K562 (cell line): ENCODE results near the gene YJU2. TPM values are rescaled to one million over a fixed set of nuclear protein-coding genes. Genes with fewer than 3 reads are reported as not detected.

Source experiments
- ATAC-seq: fragments of 200-7000 bp; cut with Tn5 transposase; 3 replicates; pipeline ENCODE4 v1.9.1; 2020; ENCODE audit warnings: moderate library complexity
- BruUV-seq: library from RNA; stranded (reverse); fragments of 400-500 nt; replicated peaks from 2 replicates; lab custom pipeline; 2021; lab: Mats Ljungman, UMichigan
- CTCF ChIA-PET: fragments of 300-600 bp; formaldehyde crosslinking; extraction: SDS; loops from one replicate; lab custom pipeline; 2021; ENCODE audit warnings: low intra/inter-chr PET ratio; lab: Yijun Ruan, JAX
- POLR2A ChIA-PET: fragments of 300-600, 350-650 bp; sonication (Branson Sonifier 250); formaldehyde crosslinking; extraction: SDS; loops from one replicate; lab custom pipeline; 2021; ENCODE audit warnings: antibody characterized with exemption, inconsistent platforms; lab: Yijun Ruan, JAX
- DNase-seq, 4 experiments: peaks; one replicate each; pipeline versions ENCODE4 v3.0.0 to v3.0.0-alpha.2; 2011 to 2018; ENCODE audit warnings: low spot score in 3 of 4, mixed read lengths in 3 of 4; ENCODE audit errors: extremely low read depth in 1 of 4
- FAIRE-seq: peaks from 2 replicates; lab custom pipeline; 2011; peaks lifted over from hg19 to GRCh38; lab: Jason Lieb, UNC
- H2AFZ ChIP-seq: 2 replicates; pipeline ENCODE4 v1.6.0; 2011; ENCODE audit warnings: low read depth, low read length, control low read depth, inconsistent platforms
- H3K27ac ChIP-seq: fragments of 200-600 bp; 3 replicates; pipeline ENCODE4 v1.8.0; 2011; ENCODE audit warnings: low read depth, mild to moderate bottlenecking, control low read depth, inconsistent platforms, low read length, moderate library complexity, mixed read lengths; ENCODE audit errors: extremely low read depth
- H3K27me3 ChIP-seq, 2 experiments: fragments of 300-600 bp in 1 of 2; 2 replicates in 1 of 2; 3 replicates in 1 of 2; pipeline versions ENCODE4 v1.6.0 to v1.8.0; 2011; ENCODE audit warnings: inconsistent platforms in 2 of 2, low read length in 2 of 2, mild to moderate bottlenecking in 1 of 2, mixed read lengths in 1 of 2, moderate library complexity in 1 of 2; ENCODE audit not compliant: control insufficient read depth in 2 of 2, insufficient read depth in 2 of 2
- H3K36me3 ChIP-seq: fragments of 300-600 bp; 3 replicates; pipeline ENCODE4 v1.8.0; 2011; ENCODE audit warnings: mild to moderate bottlenecking, low read length, inconsistent platforms; ENCODE audit not compliant: control insufficient read depth, insufficient read depth
- H3K4me1 ChIP-seq, 2 experiments: fragments of 200-600 bp in 1 of 2; replicated peaks in 1 of 2; 2 replicates in 1 of 2; 3 replicates in 1 of 2; pipeline versions ENCODE4 v1.5.1 to v1.8.0; 2011; ENCODE audit warnings: inconsistent platforms in 2 of 2, low read length in 2 of 2, mild to moderate bottlenecking in 1 of 2, mixed read lengths in 1 of 2, moderate library complexity in 1 of 2; ENCODE audit not compliant: control insufficient read depth in 2 of 2, insufficient read depth in 2 of 2
- H3K4me2 ChIP-seq: 2 replicates; pipeline ENCODE4 v1.6.1; 2011; ENCODE audit warnings: low read length, control low read depth, inconsistent platforms, mixed read lengths; ENCODE audit not compliant: insufficient read depth
- H3K4me3 ChIP-seq: fragments of 200-600 bp; sonication (generic), shearing (Covaris generic); 2 replicates; pipeline ENCODE4 v1.5.1; 2016; ENCODE audit warnings: control low read depth, inconsistent platforms
- H3K79me2 ChIP-seq: fragments of 200-600 bp; 3 replicates; pipeline ENCODE4 v1.8.0; 2011; ENCODE audit warnings: low read length, inconsistent platforms; ENCODE audit not compliant: control insufficient read depth, insufficient read depth
- H3K9ac ChIP-seq, 2 experiments: 2 replicates each; pipeline versions ENCODE4 v1.6.0 to v1.6.1; 2011; ENCODE audit warnings: low read depth in 2 of 2, low read length in 2 of 2, control low read depth in 1 of 2, inconsistent platforms in 1 of 2, mild to moderate bottlenecking in 1 of 2, mixed read lengths in 1 of 2; ENCODE audit not compliant: insufficient read depth in 1 of 2
- H3K9me1 ChIP-seq: one replicate; pipeline ENCODE4 v1.6.0; 2011; ENCODE audit warnings: inconsistent platforms, mild to moderate bottlenecking, low read length, moderate library complexity; ENCODE audit not compliant: control insufficient read depth, insufficient read depth
- H3K9me3 ChIP-seq: replicated peaks from 2 replicates; pipeline ENCODE4 v1.5.1; 2011; ENCODE audit warnings: low read depth, low read length, inconsistent platforms; ENCODE audit not compliant: control insufficient read depth, insufficient read depth
- H4K20me1 ChIP-seq: replicated peaks from 2 replicates; pipeline ENCODE4 v1.6.1; 2011; ENCODE audit warnings: low read length, inconsistent platforms, mixed read lengths; ENCODE audit not compliant: control insufficient read depth, insufficient read depth
- COPS2 ChIP-seq: fragments of 450-650 bp; conservative IDR thresholded peaks from 2 replicates; pipeline ENCODE4 v1.6.1; 2016; ENCODE audit warnings: mild to moderate bottlenecking, moderate library complexity
- EP400 ChIP-seq: fragments of 450-650 bp; IDR thresholded peaks from 2 replicates; pipeline ENCODE4 v1.6.1; 2017; ENCODE audit warnings: antibody characterized with exemption, mild to moderate bottlenecking, moderate library complexity
- FOXM1 ChIP-seq, 2 experiments: fragments of 450-650 bp in 1 of 2; sonication (generic) in 1 of 2; formaldehyde crosslinking in 1 of 2; IDR thresholded peaks; 2 replicates each; pipeline versions ENCODE4 v1.6.1 to v1.9.0; 2017 to 2022; ENCODE audit warnings: low read depth in 2 of 2, mild to moderate bottlenecking in 2 of 2, missing genetic modification reagents in 1 of 2, moderate library complexity in 1 of 2
- HNRNPUL1 ChIP-seq: fragments of 200-400 bp; formaldehyde crosslinking; IDR thresholded peaks from 2 replicates; pipeline ENCODE4 v1.6.1; 2017; ENCODE audit warnings: low read length
- MBD2 ChIP-seq: sonication (generic); IDR thresholded peaks from 2 replicates; pipeline ENCODE4 v1.6.1; 2016; ENCODE audit warnings: low read depth, borderline replicate concordance
- MTA1 ChIP-seq: fragments of 450-650 bp; IDR thresholded peaks from 2 replicates; pipeline ENCODE4 v1.6.1; 2017; ENCODE audit warnings: borderline replicate concordance
- NEUROD1 ChIP-seq: fragments of 150-350 bp; IDR thresholded peaks from 2 replicates; pipeline ENCODE4 v1.6.1; 2014; ENCODE audit warnings: borderline replicate concordance, low read length, low read depth; ENCODE audit not compliant: partially characterized antibody
- PKNOX1 ChIP-seq: fragments of 450-650 bp; IDR thresholded peaks from 2 replicates; pipeline ENCODE4 v1.6.1; 2016
- PML ChIP-seq: IDR thresholded peaks from 2 replicates; pipeline ENCODE4 v1.6.1; 2012; ENCODE audit warnings: low read length, inconsistent platforms
- PRDM10 ChIP-seq: fragments of 450-650 bp; IDR thresholded peaks from 2 replicates; pipeline ENCODE4 v1.6.1; 2018; ENCODE audit not compliant: partially characterized antibody
- SP1 ChIP-seq: sonication (generic); formaldehyde crosslinking; IDR thresholded peaks from 2 replicates; pipeline ENCODE4 v1.8.1; 2022; ENCODE audit warnings: mild to moderate bottlenecking, missing genetic modification reagents
- TARDBP ChIP-seq: fragments of 450-650 bp; IDR thresholded peaks from 2 replicates; pipeline ENCODE4 v1.6.1; 2016
- TCF7 ChIP-seq: sonication (generic); IDR thresholded peaks from 2 replicates; pipeline ENCODE4 v1.6.1; 2016; ENCODE audit warnings: antibody characterized with exemption, borderline replicate concordance
- ZNF398 ChIP-seq: fragments of 250-450 bp; sonication (Bioruptor Pico); IDR thresholded peaks from 2 replicates; pipeline ENCODE4 v1.8.0; 2021; ENCODE audit warnings: moderate library complexity, mild to moderate bottlenecking, inconsistent platforms
- ZNF41 ChIP-seq: fragments of 250-450 bp; sonication (Bioruptor Pico); conservative IDR thresholded peaks from 2 replicates; pipeline ENCODE4 v1.4.0; 2020; ENCODE audit warnings: mild to moderate bottlenecking
- WGBS: fragments of 100-300 bp; shearing (Covaris generic); methylation state at CpG from one replicate; pipeline ENCODE4 v1.1.6; 2016; ENCODE audit warnings: low coverage, mixed read lengths; ENCODE audit not compliant: insufficient coverage; ENCODE audit errors: missing lambda C conversion rate; 5-methylcytosine and 5-hydroxymethylcytosine counted together
- in situ Hi-C: fragments of 300-500 bp; cut with MboI; formaldehyde crosslinking; loops from 4 replicates; pipeline ENCODE4 v1.15.0; 2018; ENCODE audit warnings: inconsistent platforms, mixed read lengths
- intact Hi-C: fragments of 100-400 bp; cut with micrococcal nuclease; formaldehyde crosslinking; loops from 2 replicates; pipeline ENCODE4 v1.14.2; 2022
- polyA plus RNA-seq, 8 experiments: library from polyadenylated mRNA; depleted of rRNA in 4 of 8; stranded (reverse) in 5 of 8; unstranded in 3 of 8; fragments of >200 nt; fragmentation: Nextera tagmentation in 2 of 8; fragmentation: Illumina TruSeq in 1 of 8; extraction: Ambion mirVana in 2 of 8; extraction: Trizol in 1 of 8; gene quantifications; 2 replicates each; pipeline versions ENCODE4 v1.2.1 to v1.2.3, GENCODE V29; 2011 to 2014; ENCODE audit warnings: inconsistent platforms in 1 of 8, missing spikeins in 1 of 8
- total RNA-seq, 7 experiments: library from RNA; depleted of rRNA in 6 of 7; stranded (reverse); fragments of >200 nt in 6 of 7; fragmentation: Illumina TruSeq in 2 of 7; extraction: Trizol in 2 of 7; gene quantifications; 2 replicates each; pipeline versions ENCODE4 v1.2.1 to v1.2.3, GENCODE V29; 2011 to 2021; ENCODE audit warnings: low replicate concordance in 1 of 7

YJU2 gene
- total and polyA plus RNA-seq, 9 of the 15 experiments (the other 6 are each of a cell fraction or from before 2014, with no cell fraction given): 0.41 to 34.9 (median 19.3) TPM

- Histone ChIP-seq H3K4me2 (peak overlapping the region; percentile 51; the same call in 1 of the 2 replicates), H3K9ac (peak overlapping the region in 1 of 2 experiments; percentile 68; a peak in 2 of 4 replicates), H3K9me1 (no peaks in the 10 kb centered on the region), H3K9me3 (no peaks in the 10 kb centered on the region), H3K79me2 (no peaks in the 10 kb centered on the region), H4K20me1 (0 out of 2 replicates have a peak, but pooled peaks cover 5% of the 10 kb centered on the region), H3K4me1 (peaks cover 11 to 22% of the 10 kb centered on the region in 2 experiments), H3K4me3 (peak overlapping the region; percentile 12; the same call in 1 of the 2 replicates), H3K27me3 (peaks cover 16 to 22% of the 10 kb centered on the region in 2 experiments; a peak in 3 of 5 replicates), H3K27ac (no peak overlapping the region), H2AFZ (peak overlapping the region; percentile 57), H3K36me3 (no peaks in the 10 kb centered on the region)
- no TSS peak for BruUV-seq
- ATAC-seq (peak; percentile 99), FAIRE-seq (peak; percentile 91), DNase-seq (peak; percentile 84 to 99 (median 98))
- in situ Hi-C loops: no loop called here
- 16% methylated on average over 20 of the region's 20 CpGs for WGBS
- CTCF ChIA-PET: no interaction called here
- POLR2A ChIA-PET: interaction anchor here (0.6 to 0.9 kb wide), 4 partner anchors 30 to 528 kb away, joined by 3 to 4 read pairs (median 3); no protein-coding TSS in a partner anchor
- intact Hi-C loops: no loop called here
- TF ChIP-seq ZNF41 (CRISPR knock-in tag) (no peak), MBD2 (peak; percentile 53; the same call in 1 of the 2 replicates), MTA1 (peak; percentile 48; the same call in 1 of the 2 replicates), HNRNPUL1 (no peak), PML (no peak), ZNF398 (CRISPR knock-in tag) (no peak), TCF7 (no peak), COPS2 (no peak), PRDM10 (peak; percentile 9), NEUROD1 (peak; percentile 42), SP1 (CRISPR knock-in tag) (peak; percentile 76), PKNOX1 (peak; percentile 36; the same call in 1 of the 2 replicates), TARDBP (0 out of 2 replicates have a peak, but pooled peaks have one; percentile 40), FOXM1 (IDR thresholded peaks at IDR 0.05; ENCODE audit: low read depth) (peak; percentile 54; the same call in 1 of the 2 replicates), FOXM1 (CRISPR knock-in tag; IDR thresholded peaks at IDR 0.05; ENCODE audit: low read depth) (no peak), EP400 (no peak)
These were observed 37.5 kb downstream of the YJU2 start for GRCh38 chr19:4284176-4284958.
